Endothelial cell of umbilical vein (primary cell): ENCODE measurements around the gene LRRN1. TPM values are rescaled to one million over a fixed set of nuclear protein-coding genes. Genes with fewer than 3 reads are reported as not detected.

Experiments used
- BruUV-seq: library from RNA; stranded (reverse); fragments of 400-500 nt; replicated peaks from 2 replicates; lab custom pipeline; 2021; lab: Mats Ljungman, UMichigan
- CTCF ChIA-PET: fragments of 300-600, 350-600 bp; sonication (Branson Sonifier 250); formaldehyde crosslinking; loops from one replicate; lab custom pipeline; 2021; ENCODE audit warnings: antibody characterized with exemption, inconsistent platforms; lab: Charles Lee
- POLR2A ChIA-PET: fragments of 300-600, 350-600 bp; sonication (Branson Sonifier 250); formaldehyde crosslinking; loops from one replicate; lab custom pipeline; 2021; ENCODE audit warnings: antibody characterized with exemption, inconsistent platforms; lab: Charles Lee
- DNase-seq: peaks from one replicate; pipeline ENCODE4 v3.0.0-alpha.2; 2011; ENCODE audit warnings: low read depth, low spot score
- FAIRE-seq: peaks from 2 replicates; lab custom pipeline; 2011; peaks lifted over from hg19 to GRCh38; lab: Jason Lieb, UNC
- H2AFZ ChIP-seq: 2 replicates; pipeline ENCODE4 v1.6.0; 2012; ENCODE audit warnings: low read depth, low read length, control low read depth, inconsistent platforms
- H3K27ac ChIP-seq: 2 replicates; pipeline ENCODE4 v1.5.1; 2011; ENCODE audit warnings: low read depth, mild to moderate bottlenecking, control low read depth, low read length, moderate library complexity; ENCODE audit not compliant: insufficient read depth
- H3K27me3 ChIP-seq, 2 experiments: 2 replicates each; pipeline versions ENCODE4 v1.6.0 to v1.6.1; 2011; ENCODE audit warnings: low read length in 2 of 2, mixed read lengths in 1 of 2; ENCODE audit not compliant: control insufficient read depth in 2 of 2, insufficient read depth in 2 of 2
- H3K36me3 ChIP-seq, 2 experiments: 2 replicates in 1 of 2; 3 replicates in 1 of 2; pipeline ENCODE4 v1.5.1; 2011; ENCODE audit warnings: low read length in 2 of 2, mild to moderate bottlenecking in 1 of 2, moderate library complexity in 1 of 2; ENCODE audit not compliant: control insufficient read depth in 2 of 2, insufficient read depth in 2 of 2; ENCODE audit errors: extremely low read depth in 1 of 2
- H3K4me1 ChIP-seq: 3 replicates; pipeline ENCODE4 v1.5.1; 2011; ENCODE audit warnings: mild to moderate bottlenecking, low read length; ENCODE audit not compliant: control insufficient read depth, insufficient read depth; ENCODE audit errors: extremely low read depth
- H3K4me2 ChIP-seq: 2 replicates; pipeline ENCODE4 v1.6.1; 2011; ENCODE audit warnings: low read length, control low read depth, mixed read lengths; ENCODE audit not compliant: insufficient read depth
- H3K4me3 ChIP-seq, 3 experiments: fragments of 200-600 bp in 1 of 3; sonication (generic), shearing (Covaris generic) in 1 of 3; replicated peaks in 1 of 3; 2 replicates each; pipeline ENCODE4 v1.5.1; 2011 to 2016; ENCODE audit warnings: control low read depth in 3 of 3, low read length in 3 of 3, mild to moderate bottlenecking in 2 of 3, inconsistent platforms in 1 of 3, low read depth in 1 of 3, moderate library complexity in 1 of 3; ENCODE audit not compliant: insufficient read depth in 1 of 3
- H3K79me2 ChIP-seq: 2 replicates; pipeline ENCODE4 v1.6.0; 2012; ENCODE audit warnings: low read length, inconsistent platforms; ENCODE audit not compliant: control insufficient read depth, insufficient read depth
- H3K9ac ChIP-seq: replicated peaks from 2 replicates; pipeline ENCODE3; 2011; ENCODE audit warnings: low read length, control low read depth; ENCODE audit not compliant: insufficient read depth; ENCODE audit errors: extremely low read depth
- H3K9me1 ChIP-seq: replicated peaks from 3 replicates; pipeline ENCODE4 v1.6.0; 2011; ENCODE audit warnings: mild to moderate bottlenecking, low read length; ENCODE audit not compliant: control insufficient read depth, insufficient read depth; ENCODE audit errors: extremely low read depth
- H3K9me3 ChIP-seq: replicated peaks from 2 replicates; pipeline ENCODE4 v1.5.1; 2012; ENCODE audit warnings: low read length, inconsistent platforms; ENCODE audit not compliant: control insufficient read depth, insufficient read depth
- H4K20me1 ChIP-seq: replicated peaks from 2 replicates; pipeline ENCODE3; 2011; ENCODE audit warnings: mild to moderate bottlenecking, low read length; ENCODE audit not compliant: control insufficient read depth, insufficient read depth; ENCODE audit errors: extremely low read depth
- EZH2 ChIP-seq: IDR thresholded peaks from 2 replicates; pipeline ENCODE4 v1.6.1; 2012; ENCODE audit warnings: borderline replicate concordance, low read depth, mild to moderate bottlenecking, moderate library complexity, low read length, inconsistent platforms; ENCODE audit not compliant: severe bottlenecking
- FOS ChIP-seq: IDR thresholded peaks from 2 replicates; pipeline ENCODE4 v1.6.1; 2011; ENCODE audit warnings: mild to moderate bottlenecking, low read length, moderate library complexity, borderline replicate concordance; ENCODE audit not compliant: insufficient read depth
- GATA2 ChIP-seq: IDR thresholded peaks from 2 replicates; pipeline ENCODE4 v1.7.0; 2011; ENCODE audit warnings: low read depth, mild to moderate bottlenecking, moderate library complexity, mixed read lengths, low read length; ENCODE audit not compliant: insufficient read length, insufficient read depth
- JUN ChIP-seq: IDR thresholded peaks from 2 replicates; pipeline ENCODE4 v1.6.1; 2011; ENCODE audit warnings: borderline replicate concordance, low read depth; ENCODE audit not compliant: insufficient read length, insufficient read depth
- MYC ChIP-seq: IDR thresholded peaks from one replicate; pipeline ENCODE4 v1.6.1; 2011; ENCODE audit warnings: mild to moderate bottlenecking, low read depth, low read length
- POLR2A ChIP-seq: IDR thresholded peaks from 2 replicates; pipeline ENCODE4 v1.6.1; 2012; ENCODE audit warnings: low read depth, mild to moderate bottlenecking, control low read depth, low read length
- POLR2AphosphoS5 ChIP-seq: IDR thresholded peaks from 2 replicates; pipeline ENCODE4 v1.6.1; 2012; ENCODE audit warnings: low read depth, mild to moderate bottlenecking, control low read depth, low read length, moderate library complexity; ENCODE audit not compliant: insufficient read depth
- dilution Hi-C: fragments of 300-500 bp; cut with MboI; formaldehyde crosslinking; loops from one replicate; pipeline ENCODE4 v1.15.0; 2019; ENCODE audit warnings: low sequenced_read_pairs; ENCODE audit not compliant: extremely low pct_ligation_motif_present
- intact Hi-C: fragments of 100-400 bp; cut with micrococcal nuclease; formaldehyde crosslinking; loops from one replicate; pipeline ENCODE4 v1.10.0; 2022
- polyA plus RNA-seq, 4 experiments: library from polyadenylated mRNA; depleted of rRNA in 3 of 4; stranded (reverse) in 3 of 4; unstranded in 1 of 4; fragments of >200 nt; gene quantifications; 2 replicates each; pipeline versions ENCODE4 v1.2.1 to v1.2.3, GENCODE V29; 2011 to 2012; ENCODE audit warnings: missing spikeins in 1 of 4
- total RNA-seq: library from RNA; stranded (reverse); gene quantifications from 2 replicates; pipeline ENCODE4 v1.2.3, GENCODE V29; 2021
- TF ChIP-seq, protein P1 (sequence below): IDR thresholded peaks from 2 replicates; pipeline ENCODE4 v1.6.1; 2011; ENCODE audit not compliant: insufficient read depth, insufficient read length
- TF ChIP-seq, protein P2 (sequence below), 2 donors: IDR thresholded peaks; 1 replicate in 1 of 2; 2 replicates in 1 of 2; pipeline ENCODE4 v1.5.1; 2011; ENCODE audit warnings: low read length in 2 of 2, mild to moderate bottlenecking in 2 of 2, moderate library complexity in 2 of 2, control low read depth in 1 of 2, inconsistent platforms in 1 of 2, low read depth in 1 of 2; ENCODE audit not compliant: insufficient read depth in 1 of 2; ENCODE audit errors: extremely low read depth in 1 of 2

The LRRN1 gene
- total and polyA plus RNA-seq, 2 donors (not counting 3 experiments of a cell fraction or from before 2014, with no cell fraction given) = 0.04 TPM; not detected in 1

DNA sequence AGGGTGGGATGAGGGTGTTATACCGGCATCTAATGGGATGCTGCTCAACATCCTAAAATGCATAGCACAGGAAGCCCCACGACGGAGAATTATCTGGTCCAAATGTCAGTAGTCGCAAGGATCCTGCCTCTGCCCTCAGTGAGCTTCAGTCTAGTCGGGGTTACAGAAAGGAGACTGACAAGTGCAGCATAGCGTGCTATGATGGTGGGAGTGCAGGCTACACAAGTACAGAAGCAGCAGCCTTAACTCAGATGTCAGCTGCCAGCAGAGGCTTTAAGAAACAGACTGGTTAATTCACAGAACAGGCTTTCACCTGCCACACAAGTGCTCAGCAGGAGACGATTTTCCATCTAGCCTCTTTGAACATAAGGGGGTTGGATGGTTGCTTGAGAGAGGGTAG is 6.9 kb downstream of the LRRN1 start:
- POLR2A ChIA-PET = no interaction called here
- Histone ChIP-seq H3K9me1 (no peaks in the 10 kb centered on the region), H3K79me2 (no peaks in the 10 kb centered on the region), H3K27ac (no peak overlapping the region), H3K4me2 (no peak overlapping the region), H3K9me3 (no peaks in the 10 kb centered on the region), H3K4me1 (no peaks in the 10 kb centered on the region), H3K9ac (no peak overlapping the region), H3K4me3 (no peak overlapping the region), H3K27me3 (peaks cover 4 to 10% of the 10 kb centered on the region in 2 experiments), H2AFZ (no peak overlapping the region), H3K36me3 (no peaks in the 10 kb centered on the region), H4K20me1 (no peaks in the 10 kb centered on the region)
- FAIRE-seq = no peak
- no peak for TF ChIP-seq FOS
- no peak for TF ChIP-seq GATA2
- no peak for TF ChIP-seq MYC
- TF ChIP-seq JUN = no peak
- no peak for TF ChIP-seq POLR2AphosphoS5
- no peak for TF ChIP-seq EZH2
- TF ChIP-seq POLR2A = no peak
- TF ChIP-seq, protein P1, sequence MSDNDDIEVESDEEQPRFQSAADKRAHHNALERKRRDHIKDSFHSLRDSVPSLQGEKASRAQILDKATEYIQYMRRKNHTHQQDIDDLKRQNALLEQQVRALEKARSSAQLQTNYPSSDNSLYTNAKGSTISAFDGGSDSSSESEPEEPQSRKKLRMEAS = no peak
- TF ChIP-seq, protein P2, sequence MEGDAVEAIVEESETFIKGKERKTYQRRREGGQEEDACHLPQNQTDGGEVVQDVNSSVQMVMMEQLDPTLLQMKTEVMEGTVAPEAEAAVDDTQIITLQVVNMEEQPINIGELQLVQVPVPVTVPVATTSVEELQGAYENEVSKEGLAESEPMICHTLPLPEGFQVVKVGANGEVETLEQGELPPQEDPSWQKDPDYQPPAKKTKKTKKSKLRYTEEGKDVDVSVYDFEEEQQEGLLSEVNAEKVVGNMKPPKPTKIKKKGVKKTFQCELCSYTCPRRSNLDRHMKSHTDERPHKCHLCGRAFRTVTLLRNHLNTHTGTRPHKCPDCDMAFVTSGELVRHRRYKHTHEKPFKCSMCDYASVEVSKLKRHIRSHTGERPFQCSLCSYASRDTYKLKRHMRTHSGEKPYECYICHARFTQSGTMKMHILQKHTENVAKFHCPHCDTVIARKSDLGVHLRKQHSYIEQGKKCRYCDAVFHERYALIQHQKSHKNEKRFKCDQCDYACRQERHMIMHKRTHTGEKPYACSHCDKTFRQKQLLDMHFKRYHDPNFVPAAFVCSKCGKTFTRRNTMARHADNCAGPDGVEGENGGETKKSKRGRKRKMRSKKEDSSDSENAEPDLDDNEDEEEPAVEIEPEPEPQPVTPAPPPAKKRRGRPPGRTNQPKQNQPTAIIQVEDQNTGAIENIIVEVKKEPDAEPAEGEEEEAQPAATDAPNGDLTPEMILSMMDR (IDR thresholded peaks at IDR 0.05; ENCODE audit: extremely low read depth in 1 of 2, insufficient read depth in 1 of 2, low read depth in 1 of 2, low read length in 2 of 2) = no peak
- no TSS peak for BruUV-seq
- dilution Hi-C loops (no loop called here), intact Hi-C loops (no loop called here)
- no peak for DNase-seq
- CTCF ChIA-PET = no interaction called here
